Activated CD4-positive, alpha-beta T cell treated with anti-CD3 and anti-CD28 coated beads for 36 hours (primary cell): ENCODE results near the gene MAD1L1. TPM values are rescaled to one million over a fixed set of nuclear protein-coding genes. Genes with fewer than 3 reads are reported as not detected.

Source experiments
- ATAC-seq: fragments of 200-7000 bp; cut with Tn5 transposase; one replicate; pipeline ENCODE4 v1.10.0; 2021; ENCODE audit warnings: mild to moderate bottlenecking, moderate library complexity
- CTCF ChIA-PET: fragments of 350-600 bp; sonication (Branson Sonifier 250); formaldehyde crosslinking; loops from one replicate; lab custom pipeline; 2021; ENCODE audit warnings: antibody characterized with exemption; lab: Charles Lee
- POLR2A ChIA-PET: fragments of 350-600 bp; sonication (Branson Sonifier 250); formaldehyde crosslinking; loops from one replicate; lab custom pipeline; 2021; ENCODE audit warnings: antibody characterized with exemption, inconsistent platforms; lab: Charles Lee
- DNase-seq: peaks from one replicate; pipeline ENCODE4 v3.0.0-alpha.2; 2020
- H3K27ac Mint-ChIP-seq: one replicate; pipeline ENCODE4 v1.8.0; 2021; ENCODE audit warnings: mixed read lengths
- H3K27me3 Mint-ChIP-seq: one replicate; pipeline ENCODE4 v1.8.0; 2021; ENCODE audit warnings: mixed read lengths
- H3K36me3 Mint-ChIP-seq: one replicate; pipeline ENCODE4 v1.8.0; 2021; ENCODE audit warnings: low read depth, mixed read lengths
- H3K4me1 Mint-ChIP-seq: one replicate; pipeline ENCODE4 v1.8.0; 2021; ENCODE audit warnings: mixed read lengths
- H3K4me3 Mint-ChIP-seq: one replicate; pipeline ENCODE4 v1.8.0; 2021; ENCODE audit warnings: mild to moderate bottlenecking, moderate library complexity, mixed read lengths
- H3K9me3 Mint-ChIP-seq: one replicate; pipeline ENCODE4 v1.8.0; 2021; ENCODE audit warnings: low read depth, mixed read lengths
- intact Hi-C, 2 experiments: fragments of 100-400 bp; cut with DNase I in 1 of 2; cut with micrococcal nuclease in 1 of 2; formaldehyde crosslinking; loops; one replicate each; pipeline versions ENCODE4 v1.14.2 to v1.15.1; 2022 to 2024; cut with DNase I, micrococcal nuclease
- total RNA-seq, 2 experiments: library from RNA; stranded (reverse); gene quantifications; one replicate each; pipeline ENCODE4 v1.2.3, GENCODE V29; 2021

The MAD1L1 gene
- total RNA-seq, 2 experiments from 2014 or later: 50.2 to 61.7 TPM

GRCh38 chr7:1804310-1804709 lies 428.4 kb downstream of the MAD1L1 start:
- Mint-ChIP-seq H3K4me1 (no peaks in the 10 kb centered on the region), H3K36me3 (no peaks in the 10 kb centered on the region), H3K4me3 (no peak overlapping the region), H3K27ac (no peak overlapping the region), H3K27me3 (no peaks in the 10 kb centered on the region), H3K9me3 (no peaks in the 10 kb centered on the region)
- intact Hi-C loops: no loop called here
- ATAC-seq (no peak), DNase-seq (no peak)
- ChIA-PET POLR2A (no interaction called here), CTCF (no interaction called here)

DNA sequence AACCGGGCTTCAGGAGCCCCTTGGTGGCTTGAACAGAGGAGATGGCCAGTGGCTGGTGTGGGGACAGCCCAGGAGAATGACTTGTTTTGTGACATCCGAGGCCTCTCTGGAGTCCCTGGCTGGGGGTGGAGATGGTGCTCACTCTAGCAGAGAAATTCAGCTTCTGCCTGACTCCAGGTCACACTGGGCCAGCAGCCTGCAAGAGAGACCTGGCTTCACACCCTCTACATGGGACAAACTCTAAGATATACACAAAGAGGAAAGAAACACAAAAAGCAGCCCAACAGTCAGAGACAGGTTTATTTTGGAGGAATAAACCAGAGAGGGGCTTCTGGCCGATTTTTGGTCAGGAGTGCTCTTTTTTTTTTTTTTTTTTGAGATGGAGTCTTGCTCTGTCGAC lies 429.8 kb downstream of the MAD1L1 start:
- Mint-ChIP-seq H3K4me1 (no peaks in the 10 kb centered on the region), H3K27me3 (no peaks in the 10 kb centered on the region), H3K4me3 (no peak overlapping the region), H3K36me3 (no peaks in the 10 kb centered on the region), H3K27ac (no peak overlapping the region), H3K9me3 (no peaks in the 10 kb centered on the region)
- intact Hi-C loops: no loop called here
- ChIA-PET POLR2A (no interaction called here), CTCF (interaction anchor here (1.4 kb wide), 1 partner anchor 31 kb away, joined by 3 read pairs; no protein-coding TSS in a partner anchor)
- DNase-seq (no peak), ATAC-seq (no peak)

- Mint-ChIP-seq H3K36me3 (no peaks in the 10 kb centered on the region), H3K4me3 (no peak overlapping the region), H3K4me1 (no peaks in the 10 kb centered on the region), H3K27me3 (peaks cover 3% of the 10 kb centered on the region), H3K9me3 (no peaks in the 10 kb centered on the region), H3K27ac (no peak overlapping the region)
- ATAC-seq: no peak
- CTCF ChIA-PET: interaction anchor here (0.8 to 1.1 kb wide), 2 partner anchors 37 to 287 kb away, joined by 3 read pairs; no protein-coding TSS in a partner anchor
- POLR2A ChIA-PET: no interaction called here
- intact Hi-C loops: no loop called here
- no peak for DNase-seq
Measured at GRCh38 chr7:1800902-1801301, 431.8 kb downstream of the MAD1L1 start.

- Mint-ChIP-seq H3K27me3 (peaks cover 13% of the 10 kb centered on the region), H3K27ac (no peak overlapping the region), H3K9me3 (peaks cover 19% of the 10 kb centered on the region), H3K4me3 (no peak overlapping the region), H3K36me3 (peaks cover 4% of the 10 kb centered on the region), H3K4me1 (no peaks in the 10 kb centered on the region)
- CTCF ChIA-PET: no interaction called here
- intact Hi-C loops: no loop called here
- POLR2A ChIA-PET: no interaction called here
- ATAC-seq (no peak), DNase-seq (no peak)
Measured at GRCh38 chr7:1798191-1798590, 434.6 kb downstream of the MAD1L1 start.

DNA sequence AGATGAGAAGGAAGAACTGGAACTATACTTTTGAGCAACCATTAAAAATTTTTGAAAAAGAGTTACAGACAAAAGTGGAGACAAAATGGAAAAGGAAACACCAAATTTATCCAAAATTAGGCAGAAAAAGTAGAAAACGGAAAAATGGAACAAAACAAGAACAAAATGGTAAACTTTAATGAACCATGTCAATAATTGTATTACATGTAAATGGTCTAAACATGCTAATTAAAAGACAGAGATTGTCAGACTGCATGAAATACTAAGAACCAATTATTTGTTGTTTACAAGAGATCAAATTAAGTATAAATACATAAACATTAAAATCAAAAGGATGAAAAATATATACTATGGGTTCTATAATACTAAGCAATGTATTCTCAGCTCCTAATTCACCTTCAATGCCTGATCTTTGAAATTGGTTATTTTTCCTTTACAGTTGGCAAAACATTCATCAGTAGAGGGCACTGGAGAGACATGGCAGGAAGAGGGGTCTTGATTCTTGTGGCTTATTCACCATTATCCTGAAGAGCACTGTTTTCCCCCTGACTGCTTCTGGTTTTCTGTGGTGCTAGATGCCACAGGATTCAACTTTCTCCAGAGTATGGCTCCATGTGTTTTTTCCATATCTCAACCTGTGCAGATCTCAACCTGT lies 437.7 kb downstream of the MAD1L1 start:
- no peak for ATAC-seq
- DNase-seq: no peak
- Mint-ChIP-seq H3K4me3 (no peak overlapping the region), H3K9me3 (peaks cover 21% of the 10 kb centered on the region), H3K4me1 (no peaks in the 10 kb centered on the region), H3K27me3 (peaks cover 14% of the 10 kb centered on the region), H3K36me3 (peaks cover 4% of the 10 kb centered on the region), H3K27ac (no peak overlapping the region)
- intact Hi-C loops: no loop called here
- ChIA-PET CTCF (no interaction called here), POLR2A (interaction anchor here (0.6 kb wide), 2 partner anchors 24 to 261 kb away, joined by 3 read pairs; no protein-coding TSS in a partner anchor)

DNA sequence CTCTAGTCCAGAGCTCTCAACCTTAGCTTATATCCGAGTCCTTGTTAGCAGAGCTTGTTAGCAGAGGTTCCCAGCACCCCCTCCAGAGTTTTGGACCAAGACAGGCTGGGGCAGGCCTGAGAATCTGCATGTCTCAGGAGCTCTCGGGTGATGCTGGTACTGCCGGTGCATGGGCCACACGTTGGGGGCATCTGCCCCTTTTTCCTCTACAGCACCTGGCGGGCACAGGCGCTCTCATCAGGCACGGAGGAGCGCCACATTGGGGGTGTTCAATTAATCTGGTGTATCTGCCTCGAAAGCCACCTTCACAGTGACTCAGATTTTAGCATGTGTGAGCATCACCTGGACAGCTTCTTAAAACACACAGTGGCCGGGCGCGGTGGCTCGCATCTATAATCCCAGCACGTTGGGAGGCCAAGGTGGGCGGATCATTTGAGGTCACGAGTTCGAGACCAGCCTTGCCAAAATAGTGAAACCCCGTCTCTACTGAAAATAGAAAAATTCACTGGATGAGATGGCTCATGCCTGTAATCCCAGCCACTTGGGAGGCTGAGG lies 445.0 kb downstream of the MAD1L1 start:
- POLR2A ChIA-PET: no interaction called here
- CTCF ChIA-PET: interaction anchor here (1.4 kb wide), 1 partner anchor 560 kb away, joined by 3 read pairs; no protein-coding TSS in a partner anchor
- peaks cover 13% of the 10 kb centered on the region for H3K9me3 Mint-ChIP-seq
- peaks cover 8% of the 10 kb centered on the region for H3K27me3 Mint-ChIP-seq
- no peak overlapping the region for H3K27ac Mint-ChIP-seq
- no peak overlapping the region for H3K4me3 Mint-ChIP-seq
- peaks cover 2% of the 10 kb centered on the region for H3K36me3 Mint-ChIP-seq
- ATAC-seq (no peak), DNase-seq (no peak)
- no peaks in the 10 kb centered on the region for H3K4me1 Mint-ChIP-seq
- intact Hi-C loops: no loop called here

DNA sequence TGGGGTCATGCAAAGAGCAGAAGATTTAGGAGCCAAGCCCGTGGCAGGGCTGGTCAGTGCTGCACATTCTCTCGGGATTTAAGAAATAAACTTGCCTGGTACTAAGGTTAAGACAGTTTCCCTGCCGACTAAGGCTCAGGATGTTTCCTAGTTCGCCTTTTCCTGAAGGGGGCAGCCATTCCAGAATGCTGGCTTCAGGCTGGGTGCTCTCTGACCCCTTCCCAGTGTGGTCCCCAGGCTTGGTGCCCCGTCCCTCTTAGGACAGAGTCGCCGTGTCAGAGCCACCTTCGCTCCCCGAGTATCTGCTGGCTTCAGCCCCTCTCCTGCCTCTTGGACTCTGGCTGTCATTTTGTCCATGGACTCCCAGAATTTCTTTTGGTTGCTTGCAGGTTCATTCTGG lies 445.5 kb downstream of the MAD1L1 start:
- H3K9me3 Mint-ChIP-seq: peaks cover 11% of the 10 kb centered on the region
- no peaks in the 10 kb centered on the region for H3K4me1 Mint-ChIP-seq
- H3K27ac Mint-ChIP-seq: no peak overlapping the region
- ChIA-PET POLR2A (no interaction called here), CTCF (no interaction called here)
- intact Hi-C loops: no loop called here
- H3K27me3 Mint-ChIP-seq: peaks cover 7% of the 10 kb centered on the region
- ATAC-seq (no peak), DNase-seq (no peak)
- peaks cover 2% of the 10 kb centered on the region for H3K36me3 Mint-ChIP-seq
- H3K4me3 Mint-ChIP-seq: no peak overlapping the region

DNA sequence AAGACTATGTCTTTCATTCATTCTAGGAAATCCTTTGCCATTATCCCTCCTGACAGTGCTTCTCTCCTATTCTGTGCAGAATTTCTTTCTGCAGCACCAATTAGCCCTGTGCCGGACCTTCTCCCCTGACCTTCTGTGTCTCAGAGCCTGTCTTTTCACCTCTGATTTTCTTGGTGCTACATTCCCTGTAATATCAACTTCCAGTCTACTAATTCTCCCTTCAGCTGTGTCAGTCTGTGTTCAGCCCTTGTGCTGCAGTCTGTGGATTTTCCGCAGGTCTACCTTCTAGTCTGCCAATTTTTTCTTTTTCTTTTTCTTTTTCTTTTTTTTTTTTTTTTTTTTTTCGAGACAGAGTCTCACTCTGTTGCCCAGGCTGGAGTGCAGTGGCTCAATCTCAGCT lies 446.9 kb downstream of the MAD1L1 start:
- peaks cover 7% of the 10 kb centered on the region for H3K27me3 Mint-ChIP-seq
- POLR2A ChIA-PET: no interaction called here
- H3K27ac Mint-ChIP-seq: no peak overlapping the region
- no peak overlapping the region for H3K4me3 Mint-ChIP-seq
- peaks cover 2% of the 10 kb centered on the region for H3K36me3 Mint-ChIP-seq
- DNase-seq (no peak), ATAC-seq (no peak)
- H3K9me3 Mint-ChIP-seq: peaks cover 11% of the 10 kb centered on the region
- H3K4me1 Mint-ChIP-seq: no peaks in the 10 kb centered on the region
- intact Hi-C loops: no loop called here
- CTCF ChIA-PET: interaction anchor here (0.7 to 1.0 kb wide), 2 partner anchors 10 to 409 kb away, joined by 3 to 4 read pairs; no protein-coding TSS in a partner anchor

DNA sequence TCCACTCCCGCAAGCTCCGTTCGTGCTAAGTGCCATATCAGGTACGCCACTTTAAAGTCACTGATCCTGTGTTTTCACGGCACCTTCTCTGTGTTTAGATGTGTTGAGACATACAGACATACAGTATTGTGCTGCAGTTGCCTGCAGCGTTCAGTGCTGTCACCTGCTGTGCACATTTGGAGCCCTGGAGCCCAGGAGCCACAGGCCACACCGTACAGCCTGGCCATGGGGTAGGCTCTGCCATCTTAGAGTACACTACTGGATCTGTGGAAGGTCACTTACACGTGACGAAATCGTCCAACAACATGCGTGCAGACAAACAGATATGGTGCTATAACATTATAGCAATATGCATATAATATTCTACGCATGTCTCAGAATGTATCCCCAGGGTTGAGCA lies 451.4 kb downstream of the MAD1L1 start:
- DNase-seq (no peak), ATAC-seq (no peak)
- Mint-ChIP-seq H3K4me3 (no peak overlapping the region), H3K9me3 (peaks cover 18% of the 10 kb centered on the region), H3K36me3 (peaks cover 2% of the 10 kb centered on the region), H3K27ac (no peak overlapping the region), H3K4me1 (no peaks in the 10 kb centered on the region), H3K27me3 (peaks cover 10% of the 10 kb centered on the region)
- CTCF ChIA-PET: interaction anchor here (0.7 to 0.9 kb wide), 2 partner anchors 12 to 147 kb away, joined by 4 read pairs; no protein-coding TSS in a partner anchor
- POLR2A ChIA-PET: no interaction called here
- intact Hi-C loops: no loop called here

GRCh38 chr7:1779445-1779844 lies 453.3 kb downstream of the MAD1L1 start:
- H3K27ac Mint-ChIP-seq: no peak overlapping the region
- H3K36me3 Mint-ChIP-seq: no peaks in the 10 kb centered on the region
- CTCF ChIA-PET: no interaction called here
- H3K27me3 Mint-ChIP-seq: peaks cover 4% of the 10 kb centered on the region
- peaks cover 10% of the 10 kb centered on the region for H3K9me3 Mint-ChIP-seq
- POLR2A ChIA-PET: no interaction called here
- ATAC-seq (no peak), DNase-seq (no peak)
- intact Hi-C loops: no loop called here
- H3K4me3 Mint-ChIP-seq: no peak overlapping the region
- no peaks in the 10 kb centered on the region for H3K4me1 Mint-ChIP-seq

GRCh38 chr7:1777122-1777521 lies 455.6 kb downstream of the MAD1L1 start:
- Mint-ChIP-seq H3K4me1 (no peaks in the 10 kb centered on the region), H3K36me3 (peaks cover 1% of the 10 kb centered on the region), H3K27ac (no peak overlapping the region), H3K4me3 (no peak overlapping the region), H3K27me3 (peaks cover 4% of the 10 kb centered on the region), H3K9me3 (peaks cover 18% of the 10 kb centered on the region)
- DNase-seq: no peak
- CTCF ChIA-PET: interaction anchor here (0.6 kb wide), 1 partner anchor 14 kb away, joined by 5 read pairs; no protein-coding TSS in a partner anchor
- POLR2A ChIA-PET: no interaction called here
- no peak for ATAC-seq
- intact Hi-C loops: no loop called here

- H3K27ac Mint-ChIP-seq: no peak overlapping the region
- peaks cover 1% of the 10 kb centered on the region for H3K36me3 Mint-ChIP-seq
- H3K4me3 Mint-ChIP-seq: no peak overlapping the region
- H3K4me1 Mint-ChIP-seq: no peaks in the 10 kb centered on the region
- POLR2A ChIA-PET: no interaction called here
- DNase-seq (no peak), ATAC-seq (no peak)
- intact Hi-C loops: no loop called here
- CTCF ChIA-PET: interaction anchor here (0.6 kb wide), 1 partner anchor 156 kb away, joined by 3 read pairs; no protein-coding TSS in a partner anchor
- peaks cover 18% of the 10 kb centered on the region for H3K9me3 Mint-ChIP-seq
- H3K27me3 Mint-ChIP-seq: peaks cover 4% of the 10 kb centered on the region
Measured at GRCh38 chr7:1775389-1775788, 457.4 kb downstream of the MAD1L1 start.
